HTR-8/SVneo (cell line): ENCODE measurements around the gene CENPX.

Source experiments
- DNase-seq: peaks from one replicate; pipeline ENCODE4 v3.0.0; 2011; ENCODE audit warnings: low spot score, mixed read lengths; ENCODE audit not compliant: insufficient read length
- FAIRE-seq: peaks from 2 replicates; lab custom pipeline; 2011; peaks lifted over from hg19 to GRCh38; lab: Jason Lieb, UNC

Gene CENPX

GRCh38 chr17:82014432-82014831 is 8.2 kb downstream of the CENPX start:
- DNase-seq (no peak), FAIRE-seq (no peak)

GRCh38 chr17:82013772-82014321 is 8.8 kb downstream of the CENPX start:
- FAIRE-seq (no peak), DNase-seq (no peak)

DNA sequence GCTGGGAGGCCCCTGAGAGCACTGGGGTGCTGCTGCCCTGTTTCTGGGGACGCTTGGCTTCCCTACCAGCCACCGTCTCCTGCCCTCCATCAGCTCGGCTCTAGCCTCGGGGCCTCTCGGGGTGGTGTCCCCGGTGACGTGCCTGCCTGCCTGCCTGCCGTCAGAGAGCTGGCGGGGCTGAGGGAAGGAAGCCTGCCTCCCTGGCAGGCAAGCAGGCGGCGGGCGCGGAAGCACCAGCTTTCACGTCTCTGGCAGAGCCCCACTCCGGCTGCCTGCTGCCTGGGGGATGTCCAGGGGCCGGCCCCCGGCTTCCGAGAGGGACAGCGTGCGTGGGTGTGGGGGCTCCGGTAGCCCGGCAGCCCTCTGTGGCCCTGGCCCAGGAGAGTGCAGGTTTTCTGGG is 9.3 kb downstream of the CENPX start:
- no peak for FAIRE-seq

GRCh38 chr17:82012640-82013295 is 9.9 kb downstream of the CENPX start:
- FAIRE-seq (no peak), DNase-seq (no peak)

More for the DNA sequence above, 9.3 kb downstream of the CENPX start:
- no peak for DNase-seq

DNA sequence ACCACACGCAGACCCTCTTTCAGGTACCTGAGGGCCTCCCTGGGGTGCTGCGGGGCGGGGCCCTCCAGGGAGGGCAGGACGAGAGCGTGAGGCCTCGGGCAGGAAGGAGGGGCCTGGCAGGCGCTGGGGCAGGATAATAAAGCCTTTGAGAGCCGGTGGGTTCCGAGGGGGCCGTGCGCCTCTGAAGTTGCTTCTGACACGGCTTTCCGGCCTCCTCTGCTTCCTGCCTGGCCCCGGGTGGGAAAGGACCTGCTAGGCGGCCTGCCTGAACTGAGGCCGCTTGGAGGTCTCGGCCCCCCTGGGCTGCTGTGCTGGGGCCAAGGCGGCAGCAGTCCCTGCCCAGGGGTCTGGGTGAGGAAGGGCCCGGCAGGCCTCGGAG is 10.4 kb downstream of the CENPX start:
- DNase-seq, result no peak
- no peak for FAIRE-seq

GRCh38 chr17:82011617-82012187 is 11.0 kb downstream of the CENPX start:
- DNase-seq (no peak), FAIRE-seq (no peak)

DNA sequence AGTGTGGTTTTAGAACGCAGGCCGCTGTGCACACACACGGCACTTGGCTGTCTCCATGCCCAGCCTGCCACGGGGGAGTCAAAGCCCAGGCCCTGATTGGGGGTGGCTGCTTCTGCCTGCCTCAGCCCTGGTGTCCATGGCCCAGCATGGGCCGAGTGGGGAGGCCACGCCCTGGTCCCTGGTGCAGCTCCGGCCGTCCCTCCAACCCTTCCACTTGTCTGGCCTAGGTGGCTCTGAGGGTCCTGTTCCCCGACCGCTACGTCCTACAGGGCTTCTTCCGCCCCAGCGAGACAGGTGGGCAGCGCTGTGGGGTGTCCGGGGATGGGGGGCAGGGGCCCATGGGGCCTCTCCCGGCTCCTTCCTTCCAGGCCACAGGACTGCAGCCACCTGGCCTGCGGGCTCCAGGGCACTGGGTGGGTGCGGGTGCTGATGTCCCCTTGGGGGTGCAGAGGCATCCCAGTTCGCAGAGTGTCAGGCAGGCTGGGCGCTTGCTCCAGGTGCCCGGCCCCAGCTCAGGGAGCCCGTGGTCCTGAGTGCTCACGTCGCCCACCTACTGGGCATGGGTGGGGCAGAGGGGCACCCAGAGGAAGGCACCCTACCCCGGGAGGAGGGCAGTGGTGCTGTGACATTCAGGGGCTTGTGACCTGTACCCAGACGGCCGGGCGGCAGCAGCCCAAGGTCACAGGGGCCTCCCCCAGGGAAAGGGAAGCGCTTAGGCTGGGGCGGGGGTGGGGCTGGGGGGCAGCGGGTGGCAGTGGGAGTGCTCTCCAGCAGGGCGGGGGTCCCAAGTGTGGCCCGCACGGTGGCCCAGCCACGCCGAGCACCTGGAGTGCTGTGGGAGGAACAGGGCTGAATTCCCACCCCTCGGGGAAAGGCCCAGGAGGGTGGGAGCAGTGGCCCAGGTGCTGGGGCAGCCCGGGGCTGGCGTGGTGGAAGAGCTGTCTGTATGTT is 11.8 kb downstream of the CENPX start:
- DNase-seq (no peak), FAIRE-seq (no peak)

GRCh38 chr17:82009413-82009812 is 13.3 kb downstream of the CENPX start:
- no peak for DNase-seq
- FAIRE-seq, result no peak

GRCh38 chr17:82008941-82009405 is 13.7 kb downstream of the CENPX start:
- no peak for DNase-seq
- no peak for FAIRE-seq

- DNase-seq (no peak), FAIRE-seq (no peak)
Observed at GRCh38 chr17:82008258-82008940, 14.3 kb downstream of the CENPX start.

GRCh38 chr17:82007495-82008257 is 15.0 kb downstream of the CENPX start:
- FAIRE-seq, result no peak
- DNase-seq, result no peak

DNA sequence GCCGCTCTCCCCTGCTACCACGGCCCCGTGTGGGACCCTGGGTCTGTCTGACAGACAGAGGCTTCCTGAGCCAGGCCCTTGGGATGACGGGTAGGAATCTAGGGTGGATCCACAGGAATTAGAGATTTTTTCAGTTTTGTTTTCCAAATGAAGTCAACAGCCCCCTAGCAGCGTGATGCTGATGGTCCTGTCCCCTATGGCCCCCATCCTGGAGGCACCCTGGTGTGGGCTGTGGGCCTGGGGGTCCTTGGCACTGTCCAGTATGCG is 15.5 kb downstream of the CENPX start:
- FAIRE-seq, result no peak
- no peak for DNase-seq

DNA sequence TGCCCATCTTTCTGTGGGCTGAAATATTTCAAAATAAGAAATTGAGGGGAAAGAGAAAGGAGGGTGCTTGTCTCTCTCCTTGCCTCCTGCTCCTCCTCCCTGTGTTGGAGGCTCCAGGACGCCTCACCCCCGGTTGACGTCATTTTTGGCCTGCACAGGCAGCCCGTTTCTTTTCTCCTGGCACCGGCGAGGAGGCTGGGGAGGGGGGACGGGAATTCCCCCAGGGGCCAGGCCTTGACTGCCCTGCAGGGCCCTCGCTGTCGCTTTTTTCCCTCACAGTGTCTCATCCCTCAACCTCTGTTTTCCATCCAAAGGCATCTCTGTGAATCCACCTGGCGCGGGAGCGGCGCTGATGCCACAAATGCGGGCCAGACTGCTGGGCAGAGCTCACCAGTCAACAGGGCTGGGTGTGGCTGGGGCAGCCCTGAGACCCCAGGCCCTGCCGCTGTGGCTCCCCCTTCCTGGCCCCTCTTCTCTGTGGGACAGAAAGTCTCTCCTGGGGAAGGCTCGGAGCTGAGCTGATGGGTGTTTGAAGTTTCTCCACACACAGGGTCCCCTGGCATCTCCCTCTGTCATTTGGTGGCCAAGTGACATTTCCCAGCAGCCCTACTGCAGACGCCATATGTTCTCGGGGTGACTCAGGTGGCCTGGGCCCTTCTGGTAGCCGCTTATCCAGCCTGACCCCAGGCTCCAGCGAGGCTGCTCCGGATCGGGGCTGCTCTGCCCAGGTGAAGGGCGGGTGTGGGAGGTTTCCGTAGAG is 16.0 kb downstream of the CENPX start:
- DNase-seq (no peak), FAIRE-seq (no peak)

DNA sequence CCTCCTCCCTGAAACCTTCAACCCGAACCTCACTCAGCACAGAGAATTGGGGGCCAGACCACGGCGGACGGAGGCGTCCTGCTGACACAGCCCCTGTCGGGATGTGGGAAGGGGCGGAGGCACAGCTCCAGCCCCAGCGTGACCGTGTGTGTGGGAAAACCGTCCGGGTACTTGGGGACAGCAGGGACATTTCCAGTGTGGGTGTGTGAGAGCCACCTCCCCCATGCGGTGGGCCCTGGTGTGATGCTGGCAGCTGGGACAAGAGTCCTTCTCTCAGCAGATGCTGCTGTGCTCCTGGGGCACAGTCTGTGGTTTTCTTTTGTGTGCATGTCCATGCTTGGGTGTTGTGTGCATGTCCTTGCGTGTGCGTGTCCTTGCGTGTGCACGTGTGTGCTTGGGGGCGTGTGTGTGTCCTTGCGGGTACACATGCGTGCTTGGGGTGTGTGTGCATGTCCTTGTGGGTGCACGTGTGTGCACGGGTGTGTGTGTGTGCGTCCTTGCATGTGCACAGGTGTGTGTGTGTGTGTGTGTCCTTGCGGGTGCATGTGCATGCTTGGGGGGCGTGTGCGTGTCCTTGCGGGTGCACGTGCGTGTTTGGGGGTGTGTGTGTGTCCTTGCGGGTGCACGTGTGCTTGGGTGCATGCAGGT is 16.9 kb downstream of the CENPX start:
- DNase-seq (no peak), FAIRE-seq (peak; percentile 72)

DNA sequence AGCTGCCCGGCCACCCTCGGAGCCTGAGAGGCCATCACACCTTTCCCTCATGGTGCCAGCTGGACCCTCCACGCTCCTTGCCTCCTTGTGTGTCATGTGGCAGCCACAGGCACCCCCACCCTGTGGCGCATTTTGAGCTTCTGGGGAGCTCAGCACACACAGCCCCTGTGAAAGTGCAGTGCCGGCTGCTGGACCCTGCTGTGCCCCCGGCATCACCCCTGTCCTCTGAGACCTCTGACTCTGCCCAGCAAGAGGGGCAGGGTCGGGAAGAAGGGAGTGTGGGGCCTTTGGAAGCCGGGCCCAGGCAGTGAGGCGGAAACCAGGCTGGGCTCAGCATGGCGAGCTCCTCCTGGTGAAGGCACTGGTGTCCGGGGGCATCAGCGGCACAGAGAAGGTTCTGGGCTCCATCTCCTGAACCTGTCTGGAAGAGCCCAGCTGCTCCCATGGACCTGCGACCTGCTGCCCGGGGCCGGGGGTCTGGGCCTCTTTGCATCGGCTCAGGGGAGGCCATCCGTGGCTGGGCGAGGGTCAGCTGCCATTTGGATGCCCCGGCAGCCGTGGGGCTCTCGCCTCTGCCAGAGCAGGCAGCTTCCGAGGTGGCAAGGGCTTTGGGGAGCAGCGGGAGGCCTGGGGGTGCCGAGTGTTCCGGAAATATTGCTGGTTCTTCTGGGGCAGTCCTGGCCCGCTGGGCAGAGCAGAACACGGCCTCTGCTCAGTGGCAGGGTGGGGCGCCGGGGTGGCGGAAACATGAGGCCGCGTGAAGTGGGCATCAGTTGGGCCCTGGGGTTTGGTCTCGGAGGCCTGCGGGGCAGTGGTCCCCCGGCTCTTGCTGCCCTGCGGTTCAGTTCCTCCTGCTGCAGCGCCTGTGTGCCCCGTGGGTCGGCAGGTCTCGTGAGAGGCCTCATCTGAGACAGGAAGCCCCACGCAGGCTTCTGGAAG is 17.9 kb downstream of the CENPX start:
- FAIRE-seq, result no peak
- no peak for DNase-seq

- FAIRE-seq, result peak; percentile 80
Observed at GRCh38 chr17:82003411-82004381, 19.0 kb downstream of the CENPX start.

More at GRCh38 chr17:82003411-82004381, 19.0 kb downstream of the CENPX start:
- DNase-seq, result peak; percentile 92
